Endodermal cell (in vitro differentiated cells): ENCODE results near the gene CYGB. TPM values are rescaled to one million over a fixed set of nuclear protein-coding genes. Genes with fewer than 3 reads are reported as not detected.
A peak's percentile ranks its signal among the peaks of the same experiment; 100 is the strongest.

ENCODE experiments used
- DNase-seq: peaks from one replicate; pipeline ENCODE4 v3.0.0-alpha.2; 2017
- H3K27ac ChIP-seq: 2 replicates; pipeline ENCODE4 v1.5.1; 2013; ENCODE audit warnings: mild to moderate bottlenecking, low read depth, low read length, moderate library complexity
- H3K27me3 ChIP-seq: 2 replicates; pipeline ENCODE4 v1.6.1; 2013; ENCODE audit warnings: mild to moderate bottlenecking, low read length, moderate library complexity; ENCODE audit not compliant: insufficient read depth, control insufficient read depth, poor library complexity, severe bottlenecking
- H3K36me3 ChIP-seq: 2 replicates; pipeline ENCODE4 v1.7.0; 2013; ENCODE audit warnings: mild to moderate bottlenecking, low read length, moderate library complexity; ENCODE audit not compliant: control insufficient read depth, insufficient read depth
- H3K4me1 ChIP-seq: one replicate; pipeline ENCODE4 v1.7.0; 2013; ENCODE audit warnings: low read length; ENCODE audit not compliant: control insufficient read depth, insufficient read depth
- H3K4me3 ChIP-seq: 2 replicates; pipeline ENCODE4 v1.5.1; 2013; ENCODE audit warnings: mild to moderate bottlenecking, low read length, moderate library complexity
- H3K9ac ChIP-seq: 2 replicates; pipeline ENCODE4 v1.6.1; 2013; ENCODE audit warnings: mild to moderate bottlenecking, low read length, moderate library complexity; ENCODE audit not compliant: poor library complexity, severe bottlenecking; ENCODE audit errors: extremely low read depth
- H3K9me3 ChIP-seq: 2 replicates; pipeline ENCODE4 v1.6.1; 2013; ENCODE audit warnings: mild to moderate bottlenecking, low read length, moderate library complexity; ENCODE audit not compliant: control insufficient read depth
- H3K27ac Mint-ChIP-seq: 2 replicates; pipeline ENCODE4 v1.8.0; 2020; ENCODE audit warnings: mixed read lengths
- H3K27me3 Mint-ChIP-seq: 2 replicates; pipeline ENCODE4 v1.8.0; 2021; ENCODE audit warnings: mild to moderate bottlenecking, mixed read lengths; ENCODE audit not compliant: insufficient read depth
- H3K36me3 Mint-ChIP-seq: 2 replicates; pipeline ENCODE4 v1.8.0; 2020; ENCODE audit warnings: low read depth, mixed read lengths
- H3K4me1 Mint-ChIP-seq: 2 replicates; pipeline ENCODE4 v1.8.0; 2020; ENCODE audit warnings: mixed read lengths
- H3K4me3 Mint-ChIP-seq: 2 replicates; pipeline ENCODE4 v1.8.0; 2020; ENCODE audit warnings: mild to moderate bottlenecking, moderate library complexity, mixed read lengths
- H3K9me3 Mint-ChIP-seq: 2 replicates; pipeline ENCODE4 v1.8.0; 2020; ENCODE audit warnings: mild to moderate bottlenecking, mixed read lengths
- WGBS, 2 experiments: methylation state at CpG; one replicate each; pipeline versions ENCODE4 v1.1.5 to v1.1.7; 2013; ENCODE audit warnings: missing lambda C conversion rate in 2 of 2, mixed read lengths in 1 of 2; ENCODE audit not compliant: insufficient coverage in 1 of 2, insufficient read length in 1 of 2; 5-methylcytosine and 5-hydroxymethylcytosine counted together
- total RNA-seq, 2 donors: library from RNA; stranded (reverse); fragmentation: NEBNext Ultra II Directional in 1 of 2; extraction: Animal tissue kit (Norgen Biotek cat#: 25700) in 1 of 2; gene quantifications; 2 replicates in 1 of 2; 3 replicates in 1 of 2; pipeline ENCODE4 v1.2.1, GENCODE V29; 2021
- TF ChIP-seq, protein P1 (sequence below): fragments of 200-600 bp; sonication (generic); conservative IDR thresholded peaks from 2 replicates; pipeline ENCODE4 v1.5.0; 2021; ENCODE audit warnings: antibody characterized with exemption, mild to moderate bottlenecking

The CYGB gene
- total RNA-seq, 2 donors from 2014 or later, result 2.0 to 3.4 TPM

DNA sequence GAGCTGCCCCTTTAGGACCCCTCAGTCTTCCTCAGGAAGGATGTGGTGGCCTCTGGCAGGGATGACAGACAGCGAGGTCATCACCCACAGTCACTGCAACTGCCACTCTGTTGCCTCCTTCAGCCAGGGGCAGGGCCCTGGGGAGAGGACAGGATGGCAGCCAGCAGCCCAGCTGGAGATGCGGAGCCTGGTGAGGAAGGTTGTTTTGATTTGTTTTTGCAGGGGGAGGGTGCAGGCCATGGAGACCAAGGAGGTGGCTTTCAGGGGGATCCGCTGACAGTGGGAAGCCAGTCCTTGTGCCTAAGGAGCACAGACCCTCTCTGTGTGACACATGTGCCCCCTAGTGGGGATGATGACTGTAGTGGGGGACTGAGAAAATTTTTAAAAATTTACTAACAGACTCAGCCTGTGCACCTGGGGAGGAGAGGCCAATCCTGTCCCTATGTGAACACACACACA, 9.7 kb upstream of the CYGB start:
- H3K9ac ChIP-seq, result no peak overlapping the region
- WGBS, 2 experiments, result 67 to 75% methylated on average over 1 to 3 of the region's 3 CpGs
- no peak overlapping the region for H3K27ac Mint-ChIP-seq

DNA sequence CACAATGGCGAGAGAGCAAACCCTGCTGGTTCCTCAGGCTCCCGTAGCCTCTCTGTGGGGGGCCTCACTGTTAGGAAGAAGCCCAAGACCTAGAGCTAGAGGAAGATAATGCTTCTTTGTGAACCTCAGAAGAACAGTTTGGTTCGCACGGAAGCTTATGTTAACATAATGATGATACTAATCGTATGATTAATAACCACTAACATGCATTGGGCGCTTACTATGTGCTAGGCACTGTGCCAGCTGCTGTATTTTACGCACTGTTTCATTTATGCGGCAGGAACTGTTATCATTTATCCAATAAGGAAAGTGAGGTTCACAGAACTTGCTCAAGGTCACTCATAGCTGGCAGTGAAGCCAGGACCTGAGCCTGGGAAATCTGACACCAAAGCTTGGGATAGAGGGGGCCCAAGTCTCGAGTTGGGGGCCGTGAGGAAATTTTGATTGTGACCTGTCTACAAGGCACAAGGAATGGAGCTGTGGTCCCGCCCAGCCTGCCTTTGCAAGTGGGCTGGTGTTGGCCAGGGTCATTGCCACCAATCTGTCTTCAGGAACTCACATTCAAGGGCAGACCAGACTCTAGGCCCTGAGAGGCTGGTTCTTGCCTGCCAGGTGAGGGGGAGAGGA, 9.2 kb upstream of the CYGB start:
- H3K9me3 Mint-ChIP-seq, result no peaks in the 10 kb centered on the region
- peaks cover 1% of the 10 kb centered on the region for H3K27me3 Mint-ChIP-seq
- Histone ChIP-seq H3K4me1 (peaks cover 17% of the 10 kb centered on the region), H3K4me3 (no peak overlapping the region), H3K9me3 (no peaks in the 10 kb centered on the region), H3K36me3 (no peaks in the 10 kb centered on the region), H3K27ac (no peak overlapping the region), H3K9ac (no peak overlapping the region), H3K27me3 (no peaks in the 10 kb centered on the region)
- peaks cover 27% of the 10 kb centered on the region for H3K4me1 Mint-ChIP-seq
- no peaks in the 10 kb centered on the region for H3K36me3 Mint-ChIP-seq
- WGBS, 2 experiments, result 89 to 98% methylated on average over 7 to 11 of the region's 11 CpGs
- H3K4me3 Mint-ChIP-seq, result no peak overlapping the region
- H3K27ac Mint-ChIP-seq, result no peak overlapping the region
- DNase-seq, result no peak
- TF ChIP-seq, protein P1, sequence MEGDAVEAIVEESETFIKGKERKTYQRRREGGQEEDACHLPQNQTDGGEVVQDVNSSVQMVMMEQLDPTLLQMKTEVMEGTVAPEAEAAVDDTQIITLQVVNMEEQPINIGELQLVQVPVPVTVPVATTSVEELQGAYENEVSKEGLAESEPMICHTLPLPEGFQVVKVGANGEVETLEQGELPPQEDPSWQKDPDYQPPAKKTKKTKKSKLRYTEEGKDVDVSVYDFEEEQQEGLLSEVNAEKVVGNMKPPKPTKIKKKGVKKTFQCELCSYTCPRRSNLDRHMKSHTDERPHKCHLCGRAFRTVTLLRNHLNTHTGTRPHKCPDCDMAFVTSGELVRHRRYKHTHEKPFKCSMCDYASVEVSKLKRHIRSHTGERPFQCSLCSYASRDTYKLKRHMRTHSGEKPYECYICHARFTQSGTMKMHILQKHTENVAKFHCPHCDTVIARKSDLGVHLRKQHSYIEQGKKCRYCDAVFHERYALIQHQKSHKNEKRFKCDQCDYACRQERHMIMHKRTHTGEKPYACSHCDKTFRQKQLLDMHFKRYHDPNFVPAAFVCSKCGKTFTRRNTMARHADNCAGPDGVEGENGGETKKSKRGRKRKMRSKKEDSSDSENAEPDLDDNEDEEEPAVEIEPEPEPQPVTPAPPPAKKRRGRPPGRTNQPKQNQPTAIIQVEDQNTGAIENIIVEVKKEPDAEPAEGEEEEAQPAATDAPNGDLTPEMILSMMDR, result no peak

More for the DNA sequence above, 9.7 kb upstream of the CYGB start:
- Histone ChIP-seq H3K9me3 (no peaks in the 10 kb centered on the region), H3K4me3 (no peak overlapping the region), H3K27ac (no peak overlapping the region), H3K4me1 (peaks cover 17% of the 10 kb centered on the region), H3K27me3 (no peaks in the 10 kb centered on the region), H3K36me3 (no peaks in the 10 kb centered on the region)
- Mint-ChIP-seq H3K4me1 (peaks cover 27% of the 10 kb centered on the region), H3K9me3 (no peaks in the 10 kb centered on the region), H3K36me3 (no peaks in the 10 kb centered on the region), H3K27me3 (peaks cover 1% of the 10 kb centered on the region), H3K4me3 (no peak overlapping the region)
- TF ChIP-seq, protein P1, result peak; percentile 85
- DNase-seq, result peak; percentile 91

DNA sequence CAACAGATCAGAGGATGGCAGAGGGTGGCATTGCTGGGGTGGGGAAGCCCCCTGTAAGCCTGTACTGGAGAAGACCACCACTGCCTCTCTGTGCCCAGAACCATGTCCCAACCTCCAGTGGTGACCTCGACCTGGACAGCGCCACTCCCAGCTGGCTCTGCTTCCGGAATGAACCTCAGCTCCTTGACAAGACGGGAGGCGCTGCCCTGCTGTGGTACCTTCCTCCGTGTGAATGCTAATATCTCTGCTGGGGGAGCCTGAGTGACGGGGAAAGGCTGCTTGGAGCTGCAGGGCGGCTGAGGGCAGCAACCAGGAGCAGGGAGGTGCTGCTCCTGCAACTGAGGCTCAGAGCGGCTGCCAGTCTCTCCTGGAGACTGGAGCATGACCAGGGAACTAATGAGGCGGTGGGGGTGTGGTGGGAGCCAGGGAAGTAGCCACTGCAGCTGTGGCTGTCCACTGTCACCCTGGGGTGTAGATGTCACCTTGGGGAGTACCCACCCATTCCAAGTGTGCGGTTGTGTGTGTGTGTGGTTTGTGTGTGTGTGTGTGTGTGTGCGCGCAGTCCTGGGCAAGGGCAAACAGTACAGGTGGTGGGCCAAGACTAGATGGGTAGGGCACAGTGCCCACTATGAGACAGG, 8.5 kb upstream of the CYGB start:
- H3K4me3 ChIP-seq, result no peak overlapping the region
- Mint-ChIP-seq H3K27ac (no peak overlapping the region), H3K36me3 (no peaks in the 10 kb centered on the region), H3K27me3 (peaks cover 1% of the 10 kb centered on the region), H3K4me1 (peaks cover 26% of the 10 kb centered on the region), H3K4me3 (no peak overlapping the region), H3K9me3 (no peaks in the 10 kb centered on the region)
- TF ChIP-seq, protein P1, result no peak
- H3K27me3 ChIP-seq, result no peaks in the 10 kb centered on the region
- H3K27ac ChIP-seq, result no peak overlapping the region
- no peaks in the 10 kb centered on the region for H3K36me3 ChIP-seq
- no peaks in the 10 kb centered on the region for H3K9me3 ChIP-seq
- DNase-seq, result peak; percentile 61
- no peak overlapping the region for H3K9ac ChIP-seq
- peaks cover 17% of the 10 kb centered on the region for H3K4me1 ChIP-seq
- 78 to 85% methylated on average over 7 to 13 of the region's 13 CpGs for WGBS, 2 experiments
